Thyroid gland (tissue), 4 donors: Measurements from ENCODE around the gene DLGAP1.

Experiments
- POLR2A ChIP-seq, 2 donors: fragments of 450-650 bp; IDR thresholded peaks; one replicate each; pipeline ENCODE4 v1.6.1; 2017; ENCODE audit warnings: antibody characterized with exemption in 2 of 2, mild to moderate bottlenecking in 2 of 2, moderate library complexity in 1 of 2
- TF ChIP-seq, protein P1 (sequence below), 6 experiments: fragments of 200-600 bp in 3 of 6; fragments of 450-650 bp in 3 of 6; sonication (generic) in 3 of 6; IDR thresholded peaks; one replicate each; pipeline ENCODE4 v1.5.1; 2016 to 2019; ENCODE audit warnings: antibody characterized with exemption in 6 of 6, mild to moderate bottlenecking in 2 of 6, inconsistent platforms in 1 of 6, moderate library complexity in 1 of 6

DNA sequence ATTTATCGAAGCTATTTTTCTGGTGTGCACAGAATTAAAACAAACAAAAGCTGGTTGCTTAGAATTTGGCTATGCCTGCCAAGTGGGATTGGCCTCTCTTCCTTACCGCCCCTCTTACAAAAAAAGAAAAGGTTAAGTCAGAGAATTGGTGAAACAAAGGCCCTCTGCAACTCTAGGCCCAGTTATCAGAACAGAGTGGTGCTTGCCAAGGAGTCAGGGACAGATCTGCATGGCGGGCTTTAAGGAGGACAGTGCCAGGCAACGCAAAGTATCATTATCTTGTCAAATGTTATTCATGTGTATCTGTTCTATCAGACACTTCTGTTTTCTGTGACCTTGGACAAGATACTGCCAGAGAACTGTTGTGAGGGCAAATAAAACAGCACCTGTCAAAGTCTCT lies 926.9 kb downstream of the DLGAP1 start:
- TF ChIP-seq, protein P1, sequence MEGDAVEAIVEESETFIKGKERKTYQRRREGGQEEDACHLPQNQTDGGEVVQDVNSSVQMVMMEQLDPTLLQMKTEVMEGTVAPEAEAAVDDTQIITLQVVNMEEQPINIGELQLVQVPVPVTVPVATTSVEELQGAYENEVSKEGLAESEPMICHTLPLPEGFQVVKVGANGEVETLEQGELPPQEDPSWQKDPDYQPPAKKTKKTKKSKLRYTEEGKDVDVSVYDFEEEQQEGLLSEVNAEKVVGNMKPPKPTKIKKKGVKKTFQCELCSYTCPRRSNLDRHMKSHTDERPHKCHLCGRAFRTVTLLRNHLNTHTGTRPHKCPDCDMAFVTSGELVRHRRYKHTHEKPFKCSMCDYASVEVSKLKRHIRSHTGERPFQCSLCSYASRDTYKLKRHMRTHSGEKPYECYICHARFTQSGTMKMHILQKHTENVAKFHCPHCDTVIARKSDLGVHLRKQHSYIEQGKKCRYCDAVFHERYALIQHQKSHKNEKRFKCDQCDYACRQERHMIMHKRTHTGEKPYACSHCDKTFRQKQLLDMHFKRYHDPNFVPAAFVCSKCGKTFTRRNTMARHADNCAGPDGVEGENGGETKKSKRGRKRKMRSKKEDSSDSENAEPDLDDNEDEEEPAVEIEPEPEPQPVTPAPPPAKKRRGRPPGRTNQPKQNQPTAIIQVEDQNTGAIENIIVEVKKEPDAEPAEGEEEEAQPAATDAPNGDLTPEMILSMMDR (IDR thresholded peaks at IDR 0.05) = no peak
- TF ChIP-seq POLR2A (IDR thresholded peaks at IDR 0.05) = no peak
